ENCODE results near the gene ZCCHC13.

GRCh38 chrX:74351760-74352159 is 47.8 kb downstream of the ZCCHC13 start:
- TF ChIP-seq POLR2A (IDR thresholded peaks at IDR 0.05), result no peak
- TF ChIP-seq, protein P1, sequence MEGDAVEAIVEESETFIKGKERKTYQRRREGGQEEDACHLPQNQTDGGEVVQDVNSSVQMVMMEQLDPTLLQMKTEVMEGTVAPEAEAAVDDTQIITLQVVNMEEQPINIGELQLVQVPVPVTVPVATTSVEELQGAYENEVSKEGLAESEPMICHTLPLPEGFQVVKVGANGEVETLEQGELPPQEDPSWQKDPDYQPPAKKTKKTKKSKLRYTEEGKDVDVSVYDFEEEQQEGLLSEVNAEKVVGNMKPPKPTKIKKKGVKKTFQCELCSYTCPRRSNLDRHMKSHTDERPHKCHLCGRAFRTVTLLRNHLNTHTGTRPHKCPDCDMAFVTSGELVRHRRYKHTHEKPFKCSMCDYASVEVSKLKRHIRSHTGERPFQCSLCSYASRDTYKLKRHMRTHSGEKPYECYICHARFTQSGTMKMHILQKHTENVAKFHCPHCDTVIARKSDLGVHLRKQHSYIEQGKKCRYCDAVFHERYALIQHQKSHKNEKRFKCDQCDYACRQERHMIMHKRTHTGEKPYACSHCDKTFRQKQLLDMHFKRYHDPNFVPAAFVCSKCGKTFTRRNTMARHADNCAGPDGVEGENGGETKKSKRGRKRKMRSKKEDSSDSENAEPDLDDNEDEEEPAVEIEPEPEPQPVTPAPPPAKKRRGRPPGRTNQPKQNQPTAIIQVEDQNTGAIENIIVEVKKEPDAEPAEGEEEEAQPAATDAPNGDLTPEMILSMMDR (IDR thresholded peaks at IDR 0.05), result no peak
- TF ChIP-seq EP300 (IDR thresholded peaks at IDR 0.05), result no peak
- no peak for TF ChIP-seq POLR2AphosphoS5 (IDR thresholded peaks at IDR 0.05)

Data from upper lobe of left lung (tissue), 4 donors.